Keratinocyte (primary cell): Measurements from ENCODE around the gene KCNG1.

Source experiments
- EZH2 ChIP-seq: IDR thresholded peaks from one replicate; pipeline ENCODE4 v1.6.1; 2012; ENCODE audit warnings: inconsistent platforms, mild to moderate bottlenecking, low read length, moderate library complexity
- TF ChIP-seq, protein P1 (sequence below), 3 experiments: IDR thresholded peaks in 1 of 3; conservative IDR thresholded peaks in 1 of 3; optimal IDR thresholded peaks in 1 of 3; 2 replicates in 2 of 3; 3 replicates in 1 of 3; pipeline versions ENCODE3 to v1.5.1; 2011; ENCODE audit warnings: low read length in 3 of 3, mild to moderate bottlenecking in 3 of 3, moderate library complexity in 2 of 3, control low read depth in 1 of 3, inconsistent platforms in 1 of 3; ENCODE audit not compliant: insufficient read depth in 2 of 3; ENCODE audit errors: extremely low read depth in 1 of 3

GRCh38 chr20:51026269-51026668, 3.4 kb upstream of the KCNG1 start:
- TF ChIP-seq EZH2 = no peak
- TF ChIP-seq, protein P1, sequence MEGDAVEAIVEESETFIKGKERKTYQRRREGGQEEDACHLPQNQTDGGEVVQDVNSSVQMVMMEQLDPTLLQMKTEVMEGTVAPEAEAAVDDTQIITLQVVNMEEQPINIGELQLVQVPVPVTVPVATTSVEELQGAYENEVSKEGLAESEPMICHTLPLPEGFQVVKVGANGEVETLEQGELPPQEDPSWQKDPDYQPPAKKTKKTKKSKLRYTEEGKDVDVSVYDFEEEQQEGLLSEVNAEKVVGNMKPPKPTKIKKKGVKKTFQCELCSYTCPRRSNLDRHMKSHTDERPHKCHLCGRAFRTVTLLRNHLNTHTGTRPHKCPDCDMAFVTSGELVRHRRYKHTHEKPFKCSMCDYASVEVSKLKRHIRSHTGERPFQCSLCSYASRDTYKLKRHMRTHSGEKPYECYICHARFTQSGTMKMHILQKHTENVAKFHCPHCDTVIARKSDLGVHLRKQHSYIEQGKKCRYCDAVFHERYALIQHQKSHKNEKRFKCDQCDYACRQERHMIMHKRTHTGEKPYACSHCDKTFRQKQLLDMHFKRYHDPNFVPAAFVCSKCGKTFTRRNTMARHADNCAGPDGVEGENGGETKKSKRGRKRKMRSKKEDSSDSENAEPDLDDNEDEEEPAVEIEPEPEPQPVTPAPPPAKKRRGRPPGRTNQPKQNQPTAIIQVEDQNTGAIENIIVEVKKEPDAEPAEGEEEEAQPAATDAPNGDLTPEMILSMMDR (optimal IDR thresholded peaks at IDR 0.05 in 1 of 3, IDR thresholded peaks at IDR 0.05 in 1 of 3, conservative IDR thresholded peaks at IDR 0.05 in 1 of 3; ENCODE audit: extremely low read depth in 1 of 3, insufficient read depth in 2 of 3, low read length in 3 of 3) = no peak
